Neural progenitor cell (in vitro differentiated cells): ENCODE measurements around the gene MRTFB. TPM values are rescaled to one million over a fixed set of nuclear protein-coding genes. Genes with fewer than 3 reads are reported as not detected.
A peak's percentile ranks its signal among the peaks of the same experiment; 100 is the strongest.

Source experiments
- DNase-seq: peaks from one replicate; pipeline ENCODE4 v3.0.0-alpha.2; 2016; ENCODE audit warnings: low spot score
- H2AFZ ChIP-seq: fragments of 200-600 bp; sonication (generic); replicated peaks from 2 replicates; pipeline ENCODE4 v1.6.1; 2016; ENCODE audit warnings: antibody characterized with exemption
- H3F3A ChIP-seq: fragments of 200-600 bp; sonication (generic); 2 replicates; pipeline ENCODE4 v1.6.1; 2016; ENCODE audit warnings: antibody characterized with exemption, low read depth
- H3K27ac ChIP-seq: fragments of 200-600 bp; sonication (generic); 2 replicates; pipeline ENCODE4 v1.5.1; 2016; ENCODE audit warnings: mild to moderate bottlenecking
- H3K27me3 ChIP-seq: fragments of 200-600 bp; sonication (generic); 2 replicates; pipeline ENCODE4 v1.6.1; 2016; ENCODE audit warnings: mild to moderate bottlenecking, moderate library complexity
- H3K36me3 ChIP-seq: fragments of 200-600 bp; sonication (generic); 2 replicates; pipeline ENCODE4 v1.5.1; 2016
- H3K4me1 ChIP-seq: fragments of 200-600 bp; sonication (generic); 2 replicates; pipeline ENCODE4 v1.6.1; 2016; ENCODE audit warnings: mixed run types
- H3K4me2 ChIP-seq: fragments of 200-600 bp; sonication (generic); 2 replicates; pipeline ENCODE4 v1.6.1; 2016
- H3K4me3 ChIP-seq: fragments of 200-600 bp; sonication (generic); 2 replicates; pipeline ENCODE4 v1.5.1; 2016
- H3K79me2 ChIP-seq: fragments of 200-600 bp; sonication (generic); 2 replicates; pipeline ENCODE4 v1.6.1; 2016; ENCODE audit warnings: low read depth
- H3K9ac ChIP-seq: fragments of 200-600 bp; sonication (generic); 2 replicates; pipeline ENCODE4 v1.6.1; 2016
- H3K9me3 ChIP-seq: fragments of 200-600 bp; sonication (generic); 2 replicates; pipeline ENCODE4 v1.5.1; 2016; ENCODE audit warnings: low read depth
- H4K20me1 ChIP-seq: fragments of 200-600 bp; sonication (generic); 2 replicates; pipeline ENCODE4 v1.6.1; 2016; ENCODE audit warnings: low read depth
- H3K27ac Mint-ChIP-seq: 3 replicates; pipeline ENCODE4 v1.8.0; 2021; ENCODE audit warnings: mixed read lengths
- H3K27me3 Mint-ChIP-seq: 2 replicates; pipeline ENCODE4 v1.8.0; 2022; ENCODE audit warnings: low read depth, mild to moderate bottlenecking, inconsistent platforms, moderate library complexity, mixed read lengths; ENCODE audit not compliant: insufficient read depth
- H3K36me3 Mint-ChIP-seq: 3 replicates; pipeline ENCODE4 v1.8.0; 2021; ENCODE audit warnings: mixed read lengths
- H3K4me1 Mint-ChIP-seq: 3 replicates; pipeline ENCODE4 v1.8.0; 2021; ENCODE audit warnings: mixed read lengths
- H3K4me3 Mint-ChIP-seq: 3 replicates; pipeline ENCODE4 v1.8.0; 2021; ENCODE audit warnings: mild to moderate bottlenecking, moderate library complexity, mixed read lengths
- H3K9me3 Mint-ChIP-seq: 3 replicates; pipeline ENCODE4 v1.8.0; 2020; ENCODE audit warnings: mixed read lengths
- EZH2 ChIP-seq: fragments of 200-600 bp; sonication (generic); IDR thresholded peaks from 2 replicates; pipeline ENCODE4 v1.6.1; 2017; ENCODE audit warnings: antibody characterized with exemption, mild to moderate bottlenecking, moderate library complexity
- EZH2phosphoT487 ChIP-seq: fragments of 200-600 bp; sonication (generic); IDR thresholded peaks from 2 replicates; pipeline ENCODE4 v1.6.1; 2017; ENCODE audit warnings: antibody characterized with exemption
- total RNA-seq: library from RNA; depleted of rRNA; stranded (reverse); fragments of >200 nt; gene quantifications from 2 replicates; pipeline ENCODE4 v1.2.3, GENCODE V29; 2015; ENCODE audit warnings: low replicate concordance
- TF ChIP-seq, protein P1 (sequence below): fragments of 200-600 bp; sonication (generic); IDR thresholded peaks from 2 replicates; pipeline ENCODE4 v1.5.1; 2017; ENCODE audit warnings: antibody characterized with exemption, mild to moderate bottlenecking

The MRTFB gene
- total RNA-seq, 1 donor from 2014 or later, result 26.8 TPM

DNA sequence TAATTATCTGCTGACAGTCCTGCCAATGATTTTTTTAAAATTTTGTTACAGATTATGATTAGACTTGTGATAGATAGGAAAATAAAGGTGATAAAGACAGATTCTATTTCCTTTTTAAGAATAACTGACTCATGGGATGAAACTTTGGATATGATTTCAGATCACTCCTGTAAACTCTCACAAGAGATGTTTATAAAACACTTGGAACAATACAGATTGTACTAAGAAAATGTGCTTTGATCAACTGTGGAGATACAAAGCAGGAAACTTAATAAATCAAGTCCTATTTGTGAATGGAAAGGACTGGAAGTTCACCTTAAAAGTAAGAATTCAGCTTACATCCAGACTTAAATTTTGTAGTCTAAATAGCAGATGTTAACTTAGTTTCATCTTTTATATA, 21.4 kb downstream of the MRTFB start:
- H3K4me3 Mint-ChIP-seq, result no peak overlapping the region
- no peaks in the 10 kb centered on the region for H3K9me3 ChIP-seq
- no peaks in the 10 kb centered on the region for H3K27me3 Mint-ChIP-seq
- no peak overlapping the region for H3K4me2 ChIP-seq
- H3K27ac ChIP-seq, result no peak overlapping the region
- H3K9ac ChIP-seq, result no peak overlapping the region
- peaks cover 78% of the 10 kb centered on the region for H4K20me1 ChIP-seq
- H3F3A ChIP-seq, result no peaks in the 10 kb centered on the region
- no peak overlapping the region for H3K4me3 ChIP-seq
- peaks cover 7% of the 10 kb centered on the region for H3K4me1 Mint-ChIP-seq
- no peak overlapping the region for H3K27ac Mint-ChIP-seq
- no peaks in the 10 kb centered on the region for H3K9me3 Mint-ChIP-seq
- DNase-seq, result no peak
- H3K36me3 Mint-ChIP-seq, result peaks cover 19% of the 10 kb centered on the region
- H3K27me3 ChIP-seq, result no peaks in the 10 kb centered on the region
- no peak overlapping the region for H2AFZ ChIP-seq
- H3K36me3 ChIP-seq, result no peaks in the 10 kb centered on the region
- H3K4me1 ChIP-seq, result peaks cover 9% of the 10 kb centered on the region
- peaks cover 90% of the 10 kb centered on the region for H3K79me2 ChIP-seq
- TF ChIP-seq, protein P1, sequence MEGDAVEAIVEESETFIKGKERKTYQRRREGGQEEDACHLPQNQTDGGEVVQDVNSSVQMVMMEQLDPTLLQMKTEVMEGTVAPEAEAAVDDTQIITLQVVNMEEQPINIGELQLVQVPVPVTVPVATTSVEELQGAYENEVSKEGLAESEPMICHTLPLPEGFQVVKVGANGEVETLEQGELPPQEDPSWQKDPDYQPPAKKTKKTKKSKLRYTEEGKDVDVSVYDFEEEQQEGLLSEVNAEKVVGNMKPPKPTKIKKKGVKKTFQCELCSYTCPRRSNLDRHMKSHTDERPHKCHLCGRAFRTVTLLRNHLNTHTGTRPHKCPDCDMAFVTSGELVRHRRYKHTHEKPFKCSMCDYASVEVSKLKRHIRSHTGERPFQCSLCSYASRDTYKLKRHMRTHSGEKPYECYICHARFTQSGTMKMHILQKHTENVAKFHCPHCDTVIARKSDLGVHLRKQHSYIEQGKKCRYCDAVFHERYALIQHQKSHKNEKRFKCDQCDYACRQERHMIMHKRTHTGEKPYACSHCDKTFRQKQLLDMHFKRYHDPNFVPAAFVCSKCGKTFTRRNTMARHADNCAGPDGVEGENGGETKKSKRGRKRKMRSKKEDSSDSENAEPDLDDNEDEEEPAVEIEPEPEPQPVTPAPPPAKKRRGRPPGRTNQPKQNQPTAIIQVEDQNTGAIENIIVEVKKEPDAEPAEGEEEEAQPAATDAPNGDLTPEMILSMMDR, result no peak
- no peak for TF ChIP-seq EZH2phosphoT487
- no peak for TF ChIP-seq EZH2

DNA sequence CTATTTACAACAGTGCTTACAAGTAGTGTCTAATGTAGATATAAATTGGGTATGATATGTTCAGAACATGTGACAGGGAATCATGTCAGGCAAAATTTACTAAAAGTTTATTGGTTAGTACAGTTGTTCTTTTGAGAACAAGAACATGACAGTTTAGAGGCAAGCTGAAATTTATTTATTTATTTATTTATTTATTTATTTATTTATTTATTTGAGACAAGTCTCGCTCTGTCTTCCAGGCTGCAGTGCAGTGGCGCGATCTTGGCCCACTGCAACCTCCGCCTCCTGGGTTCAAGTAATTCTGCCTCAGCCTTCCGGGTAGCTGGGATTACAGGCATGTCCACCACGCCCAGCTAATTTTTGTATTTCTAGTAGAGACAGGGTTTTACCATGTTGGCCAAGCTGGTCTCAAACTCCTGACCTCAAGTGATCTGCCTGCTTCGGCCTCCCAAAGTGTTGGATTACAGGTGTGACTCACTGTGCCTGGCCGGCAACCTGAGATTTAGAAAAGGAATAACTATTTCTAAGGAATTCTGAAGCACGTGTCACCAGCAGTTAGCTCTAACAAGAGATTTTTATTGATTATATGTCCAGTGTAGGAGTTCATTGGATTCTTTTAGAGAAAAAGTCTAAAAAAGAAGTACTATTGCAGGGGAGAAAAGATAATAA, 24.9 kb downstream of the MRTFB start:
- Histone ChIP-seq H3K4me1 (peaks cover 18% of the 10 kb centered on the region), H3K79me2 (peaks cover 92% of the 10 kb centered on the region), H3K4me2 (no peak overlapping the region), H4K20me1 (peaks cover 66% of the 10 kb centered on the region), H2AFZ (no peak overlapping the region), H3K4me3 (no peak overlapping the region), H3K36me3 (no peaks in the 10 kb centered on the region), H3K9ac (no peak overlapping the region), H3K9me3 (no peaks in the 10 kb centered on the region), H3K27ac (no peak overlapping the region), H3F3A (no peaks in the 10 kb centered on the region), H3K27me3 (no peaks in the 10 kb centered on the region)
- Mint-ChIP-seq H3K4me3 (no peak overlapping the region), H3K9me3 (peaks cover 14% of the 10 kb centered on the region), H3K27me3 (no peaks in the 10 kb centered on the region), H3K4me1 (peaks cover 12% of the 10 kb centered on the region), H3K27ac (no peak overlapping the region), H3K36me3 (peaks cover 11% of the 10 kb centered on the region)
- TF ChIP-seq EZH2phosphoT487 (no peak), EZH2 (no peak)
- TF ChIP-seq, protein P1, result no peak
- no peak for DNase-seq

DNA sequence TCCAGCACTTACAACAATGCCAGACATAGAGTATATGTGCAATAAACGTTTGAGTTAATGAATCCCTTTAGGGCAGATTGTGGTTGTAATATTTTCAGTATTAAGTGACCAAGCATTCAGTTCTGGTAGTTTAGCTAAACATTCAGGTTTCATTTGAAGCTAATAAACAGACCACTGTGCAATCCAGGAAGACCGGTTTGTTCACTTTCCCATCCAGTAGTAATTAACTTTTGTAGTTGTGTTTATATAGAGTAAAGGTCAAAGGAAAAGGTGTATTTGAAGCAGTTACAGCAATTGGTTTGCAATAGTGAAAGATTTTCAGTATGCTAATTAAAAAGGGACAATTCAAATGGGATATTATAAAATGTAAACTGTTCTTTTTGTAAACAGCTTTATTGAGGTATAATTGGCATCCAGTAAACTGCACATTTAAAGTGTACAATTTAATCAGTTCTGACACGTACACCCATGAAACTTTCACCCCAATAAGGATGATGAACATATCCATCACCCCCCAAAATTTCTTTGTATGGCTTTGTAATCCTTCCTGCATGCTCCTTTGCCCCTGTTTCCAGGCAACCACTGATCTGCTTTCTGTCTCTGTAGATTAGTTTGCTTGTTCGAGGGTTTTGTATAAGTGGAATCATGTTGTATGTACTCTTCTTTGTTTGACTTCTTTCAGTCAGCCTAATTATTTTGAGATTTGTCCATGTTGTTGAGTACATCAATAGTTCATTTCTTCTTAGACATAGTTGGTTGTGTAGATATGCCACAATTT, 26.3 kb downstream of the MRTFB start:
- Histone ChIP-seq H3K4me2 (peak overlapping the region; percentile 46), H4K20me1 (peaks cover 69% of the 10 kb centered on the region), H2AFZ (no peak overlapping the region), H3K9ac (no peak overlapping the region), H3K36me3 (no peaks in the 10 kb centered on the region), H3K27ac (no peak overlapping the region), H3K4me1 (peaks cover 27% of the 10 kb centered on the region), H3F3A (no peaks in the 10 kb centered on the region), H3K4me3 (no peak overlapping the region), H3K9me3 (no peaks in the 10 kb centered on the region), H3K79me2 (peaks cover 97% of the 10 kb centered on the region), H3K27me3 (no peaks in the 10 kb centered on the region)
- Mint-ChIP-seq H3K36me3 (peaks cover 8% of the 10 kb centered on the region), H3K4me3 (peak overlapping the region; percentile 19), H3K27ac (peak overlapping the region; percentile 40), H3K9me3 (peaks cover 14% of the 10 kb centered on the region), H3K27me3 (no peaks in the 10 kb centered on the region), H3K4me1 (peaks cover 15% of the 10 kb centered on the region)
- peak; percentile 34 for DNase-seq
- TF ChIP-seq EZH2phosphoT487 (no peak), EZH2 (no peak)
- TF ChIP-seq, protein P1, result no peak
